T-cell (primary cell): ENCODE measurements around the gene MX2. TPM values are rescaled to one million over a fixed set of nuclear protein-coding genes. Genes with fewer than 3 reads are reported as not detected.
"Not testable (repeated sequence)": the region's sequence is repeated elsewhere in the genome, so short reads cannot be mapped to it uniquely, and the experiment has no call there.

Experiments
- ATAC-seq, 4 experiments: fragments of 200-7000 bp in 3 of 4; fragments of 150-1000 bp in 1 of 4; cut with Tn5 transposase; replicated peaks in 1 of 4; 1 replicate in 3 of 4; 2 replicates in 1 of 4; pipeline ENCODE4 v1.10.0; 2021; ENCODE audit warnings: moderate library complexity in 3 of 4, mild to moderate bottlenecking in 2 of 4, moderate number of reproducible peaks in 1 of 4
- CTCF ChIA-PET, 2 donors: fragments of 300-600 bp; sonication (Branson Sonifier 250); formaldehyde crosslinking; loops; one replicate each; lab custom pipeline; 2022; ENCODE audit warnings: antibody characterized with exemption in 2 of 2; lab: Charles Lee
- POLR2A ChIA-PET, 2 donors: fragments of 300-600 bp; sonication (Branson Sonifier 250); formaldehyde crosslinking; loops; one replicate each; lab custom pipeline; 2022; ENCODE audit warnings: antibody characterized with exemption in 2 of 2; lab: Charles Lee
- DNase-seq, 35 experiments: peaks; one replicate each; pipeline versions ENCODE4 v3.0.0 to v3.0.0-alpha.2; 2013 to 2023
- H3K27ac ChIP-seq: one replicate; pipeline ENCODE4 v1.5.1; 2013; ENCODE audit warnings: low read length
- H3K27me3 ChIP-seq, 2 experiments: replicated peaks in 1 of 2; 1 replicate in 1 of 2; 2 replicates in 1 of 2; pipeline versions ENCODE4 v1.6.1 to v1.7.0; 2013; ENCODE audit warnings: low read length in 1 of 2, mixed read lengths in 1 of 2; ENCODE audit not compliant: control insufficient read depth in 2 of 2, insufficient read depth in 2 of 2; ENCODE audit errors: extremely low read depth in 1 of 2
- H3K36me3 ChIP-seq, 2 donors: 1 replicate in 1 of 2; 2 replicates in 1 of 2; pipeline versions ENCODE4 v1.6.1 to v1.7.0; 2013; ENCODE audit warnings: low read length in 1 of 2; ENCODE audit not compliant: control insufficient read depth in 2 of 2, insufficient read depth in 1 of 2; ENCODE audit errors: extremely low read depth in 1 of 2
- H3K4me1 ChIP-seq, 2 experiments: 1 replicate in 1 of 2; 2 replicates in 1 of 2; pipeline versions ENCODE4 v1.6.1 to v1.7.0; 2013; ENCODE audit warnings: low read length in 2 of 2, mixed read lengths in 1 of 2; ENCODE audit not compliant: insufficient read depth in 2 of 2, control insufficient read depth in 1 of 2; ENCODE audit errors: extremely low read depth in 1 of 2
- H3K4me3 ChIP-seq, 2 donors: 1 replicate in 1 of 2; 2 replicates in 1 of 2; pipeline versions ENCODE4 v1.5.1 to v1.7.0; 2013; ENCODE audit warnings: mild to moderate bottlenecking in 2 of 2, low read length in 1 of 2, moderate library complexity in 1 of 2; ENCODE audit not compliant: control insufficient read depth in 1 of 2; ENCODE audit errors: extremely low read depth in 1 of 2
- H3K9me3 ChIP-seq: 2 replicates; pipeline ENCODE4 v1.7.0; 2013
- H3K27ac Mint-ChIP-seq, 2 donors: one replicate each; pipeline ENCODE4 v1.8.0; 2020 to 2021; ENCODE audit warnings: mild to moderate bottlenecking in 2 of 2, mixed read lengths in 2 of 2
- H3K27me3 Mint-ChIP-seq, 2 donors: one replicate each; pipeline ENCODE4 v1.8.0; 2021 to 2022; ENCODE audit warnings: mixed read lengths in 2 of 2
- H3K36me3 Mint-ChIP-seq: one replicate; pipeline ENCODE4 v1.8.0; 2021; ENCODE audit warnings: mixed read lengths
- H3K4me1 Mint-ChIP-seq, 3 donors: one replicate each; pipeline ENCODE4 v1.8.0; 2020 to 2022; ENCODE audit warnings: mixed read lengths in 3 of 3, mild to moderate bottlenecking in 1 of 3
- H3K4me3 Mint-ChIP-seq, 3 donors: one replicate each; pipeline ENCODE4 v1.8.0; 2020 to 2022; ENCODE audit warnings: mild to moderate bottlenecking in 3 of 3, mixed read lengths in 3 of 3, moderate library complexity in 3 of 3
- H3K9me3 Mint-ChIP-seq, 3 donors: one replicate each; pipeline ENCODE4 v1.8.0; 2020 to 2022; ENCODE audit warnings: mixed read lengths in 3 of 3
- WGBS: methylation state at CpG from one replicate; pipeline ENCODE4 v1.1.5; 2013; ENCODE audit warnings: missing lambda C conversion rate; ENCODE audit not compliant: insufficient coverage; 5-methylcytosine and 5-hydroxymethylcytosine counted together
- total RNA-seq, 35 experiments: library from RNA in 6 of 35; stranded (reverse) in 6 of 35; fragments of 120-200 nt in 1 of 35; gene quantifications; one replicate each; pipeline versions ENCODE4 v1.2.1 to v1.2.4 and lab custom pipeline; 2013 to 2026

The MX2 gene
- total RNA-seq (100 to 1,000 TPM in 1 of 5 donors, 10 to 100 TPM in 4; 77.7 to 103 (median 81.8) TPM), total RNA-seq (lab: John Stamatoyannopoulos, UW) (5.7 to 971 (median 130) reads per million in 29 experiments)
- total RNA-seq (2013) = 67.4 TPM

- no peaks in the 10 kb centered on the region for H3K27me3 ChIP-seq
- H3K27me3 Mint-ChIP-seq = no peaks in the 10 kb centered on the region
- peaks cover 17 to 35% of the 10 kb centered on the region in 2 experiments for H3K4me1 ChIP-seq
- H3K27ac ChIP-seq = peak within 1 kb of the TSS; percentile 99
- DNase-seq (peak; percentile 69 to 95 (median 87)), ATAC-seq (peak; percentile 83 to 85 (median 84))
- peaks cover 0 to 25% of the 10 kb centered on the region in 2 donors for H3K36me3 ChIP-seq
- H3K36me3 Mint-ChIP-seq = peaks cover 29% of the 10 kb centered on the region
- POLR2A ChIA-PET = interaction anchor here (1.5 to 3.0 kb wide), 2 partner anchors 8 to 63 kb away, joined by 5 to 10 read pairs; partner anchors contain the start of gene MX1 (in 1 of the 2)
- H3K27ac Mint-ChIP-seq = peak within 1 kb of the TSS; percentile 98 to 100
- H3K4me3 ChIP-seq = peak within 1 kb of the TSS; percentile 75 to 82
- H3K9me3 Mint-ChIP-seq = no peaks in the 10 kb centered on the region
- no peaks in the 10 kb centered on the region for H3K9me3 ChIP-seq
- CTCF ChIA-PET = interaction anchor here (1.0 to 1.9 kb wide), 4 partner anchors 8 to 79 kb away, joined by 3 to 5 read pairs (median 4); partner anchors contain the start of gene MX1 (in 1 of the 2)
- 0% methylated on average over 19 of the region's 24 CpGs for WGBS
- H3K4me1 Mint-ChIP-seq = peaks cover 57 to 64% (median 61%) of the 10 kb centered on the region in 3 donors
- peak within 1 kb of the TSS; percentile 93 to 94 (median 94) for H3K4me3 Mint-ChIP-seq
Observed at GRCh38 chr21:41361786-41362604, at the start of gene MX2. Gene MX2 (plus strand): TSS chr21:41362027. CDS start chr21:41376907, 14,880 bp downstream.

- POLR2A ChIA-PET, H3K27ac Mint-ChIP-seq, ATAC-seq, H3K9me3 Mint-ChIP-seq, H3K4me1 Mint-ChIP-seq, H3K36me3 ChIP-seq, H3K36me3 Mint-ChIP-seq, H3K4me3 ChIP-seq, H3K27ac ChIP-seq, H3K4me3 Mint-ChIP-seq, DNase-seq, CTCF ChIA-PET, H3K9me3 ChIP-seq, H3K4me1 ChIP-seq: not testable (repeated sequence)
- WGBS = no CpG with 5 or more reads among the region's 8 CpGs
- peaks cover 0 to 31% of the 10 kb centered on the region in 2 experiments for H3K27me3 ChIP-seq
- H3K27me3 Mint-ChIP-seq = peaks cover 32 to 38% of the 10 kb centered on the region in 2 donors
Observed at GRCh38 chr21:41313285-41314164, 48.3 kb upstream of the MX2 start.

- POLR2A ChIA-PET = no interaction called here
- peak overlapping the region in 1 of 3 donors; percentile 55 for H3K4me3 Mint-ChIP-seq
- Histone ChIP-seq H3K4me1 (peaks cover 0 to 6% of the 10 kb centered on the region in 2 experiments), H3K36me3 (no peaks in the 10 kb centered on the region), H3K27me3 (peaks cover 0 to 37% of the 10 kb centered on the region in 2 experiments), H3K27ac (no peak overlapping the region), H3K9me3 (no peaks in the 10 kb centered on the region), H3K4me3 (no peak overlapping the region)
- 90% methylated on average over 4 of the region's 6 CpGs for WGBS
- ATAC-seq (no peak), DNase-seq (no peak)
- no peak overlapping the region for H3K27ac Mint-ChIP-seq
- H3K36me3 Mint-ChIP-seq = no peaks in the 10 kb centered on the region
- no peaks in the 10 kb centered on the region for H3K9me3 Mint-ChIP-seq
- CTCF ChIA-PET = no interaction called here
- peaks cover 33 to 42% of the 10 kb centered on the region in 2 donors for H3K27me3 Mint-ChIP-seq
- peaks cover 4 to 9% (median 9%) of the 10 kb centered on the region in 3 donors for H3K4me1 Mint-ChIP-seq
Observed at GRCh38 chr21:41315726-41316125, 46.1 kb upstream of the MX2 start.

GRCh38 chr21:41316200-41317062 is 45.4 kb upstream of the MX2 start, which contains the start of gene FAM3B:
Gene FAM3B (plus strand): TSS chr21:41316801. CDS start chr21:41316880, 79 bp downstream.
- peak within 1 kb of the TSS in 1 of 2 donors; percentile 58 for H3K4me3 ChIP-seq
- CTCF ChIA-PET = no interaction called here
- peak in 2 of 4 experiments; percentile 25 to 31 for ATAC-seq

GRCh38 chr21:41317063-41317392 is 44.8 kb upstream of the MX2 start:
- Histone ChIP-seq H3K27ac (no peak overlapping the region), H3K36me3 (no peaks in the 10 kb centered on the region), H3K9me3 (no peaks in the 10 kb centered on the region), H3K27me3 (peaks cover 0 to 40% of the 10 kb centered on the region in 2 experiments), H3K4me3 (peak overlapping the region in 1 of 2 donors; percentile 58), H3K4me1 (peaks cover 0 to 11% of the 10 kb centered on the region in 2 experiments)
- peaks cover 32 to 47% of the 10 kb centered on the region in 2 donors for H3K27me3 Mint-ChIP-seq
- no peak overlapping the region for H3K27ac Mint-ChIP-seq
- ChIA-PET POLR2A (no interaction called here), CTCF (no interaction called here)
- H3K4me1 Mint-ChIP-seq = peaks cover 12 to 21% (median 15%) of the 10 kb centered on the region in 3 donors
- 4% methylated on average over 5 of the region's 19 CpGs for WGBS
- ATAC-seq = no peak
- DNase-seq = no peak
- H3K4me3 Mint-ChIP-seq = peak overlapping the region in 1 of 3 donors; percentile 70
- H3K36me3 Mint-ChIP-seq = no peaks in the 10 kb centered on the region
- H3K9me3 Mint-ChIP-seq = no peaks in the 10 kb centered on the region

More at GRCh38 chr21:41316200-41317062, 45.4 kb upstream of the MX2 start, which contains the start of gene FAM3B:
- H3K36me3 ChIP-seq = no peaks in the 10 kb centered on the region
- no peak within 1 kb of the TSS for H3K27ac ChIP-seq
- Mint-ChIP-seq H3K27ac (no peak within 1 kb of the TSS), H3K27me3 (peaks cover 33 to 43% of the 10 kb centered on the region in 2 donors), H3K36me3 (no peaks in the 10 kb centered on the region), H3K4me1 (peaks cover 9 to 15% (median 11%) of the 10 kb centered on the region in 3 donors), H3K9me3 (no peaks in the 10 kb centered on the region), H3K4me3 (peak within 1 kb of the TSS in 2 of 3 donors; percentile 44 to 70)
- 14% methylated on average over 54 of the region's 55 CpGs for WGBS
- H3K27me3 ChIP-seq = peaks cover 0 to 40% of the 10 kb centered on the region in 2 experiments
- no peaks in the 10 kb centered on the region for H3K9me3 ChIP-seq
- POLR2A ChIA-PET = no interaction called here
- DNase-seq = no peak
- peaks cover 0 to 11% of the 10 kb centered on the region in 2 experiments for H3K4me1 ChIP-seq
